Measurements from ENCODE around the gene SLC25A47. TPM values are rescaled to one million over a fixed set of nuclear protein-coding genes. Genes with fewer than 3 reads are reported as not detected.

SLC25A47 gene
- total RNA-seq, 1 donor from 2014 or later = not detected

GRCh38 chr14:100375266-100375962, 52.3 kb downstream of the SLC25A47 start:
- no peak for TF ChIP-seq CTCF (conservative IDR thresholded peaks at IDR 0.05; ENCODE audit: low read depth, low read length)
- peak; percentile 43 for DNase-seq (ENCODE audit: low read depth)
- peak overlapping the region; percentile 98 for H3K4me3 ChIP-seq (ENCODE audit: low read depth, low read length)

- no peak for TF ChIP-seq CTCF (conservative IDR thresholded peaks at IDR 0.05; ENCODE audit: low read depth, low read length)
- H3K4me3 ChIP-seq (ENCODE audit: low read depth, low read length) = peak within 1 kb of the TSS; percentile 98
- no peak for DNase-seq (ENCODE audit: low read depth)
These were observed 53.0 kb downstream of the SLC25A47 start, which contains the start of gene WDR25 for GRCh38 chr14:100375963-100376735. TSS of gene WDR25 (plus strand) at chr14:100376485.

- peak overlapping the region; percentile 98 for H3K4me3 ChIP-seq (ENCODE audit: low read depth, low read length)
These were observed 53.6 kb downstream of the SLC25A47 start for GRCh38 chr14:100376751-100377171.

More at GRCh38 chr14:100376751-100377171, 53.6 kb downstream of the SLC25A47 start:
- no peak for DNase-seq (ENCODE audit: low read depth)
- TF ChIP-seq CTCF (conservative IDR thresholded peaks at IDR 0.05; ENCODE audit: low read depth, low read length) = peak; percentile 52

Other genes with a start within 250 kb of the SLC25A47 start
- gene DEGS2, start 163.7 kb upstream of the SLC25A47 start, total RNA-seq = 0.06 TPM in 1 of 2 replicates, not detected in the other
- 41.9 and 45.2 TPM in 2 replicates for gene YY1, start 84.2 kb upstream of the SLC25A47 start, total RNA-seq
- 51.6 and 106 TPM in 2 replicates for gene SLC25A29, start 16.9 kb upstream of the SLC25A47 start, total RNA-seq
- 12.9 and 13.0 TPM in 2 replicates for gene WDR25, start 53.1 kb downstream of the SLC25A47 start, total RNA-seq

Data from epithelial cell of proximal tubule (primary cell).